HG02870 (cell line): ENCODE measurements around the gene KRTAP5-8.
"Not testable (repeated sequence)": the region's sequence is repeated elsewhere in the genome, so short reads cannot be mapped to it uniquely, and the experiment has no call there.

Experiments used
- ATAC-seq: cut with Tn5 transposase; IDR thresholded peaks from one replicate; pipeline ENCODE4 v1.9.1; 2021; ENCODE audit warnings: mild to moderate bottlenecking, moderate library complexity; ENCODE audit not compliant: unreplicated experiment

The KRTAP5-8 gene

DNA sequence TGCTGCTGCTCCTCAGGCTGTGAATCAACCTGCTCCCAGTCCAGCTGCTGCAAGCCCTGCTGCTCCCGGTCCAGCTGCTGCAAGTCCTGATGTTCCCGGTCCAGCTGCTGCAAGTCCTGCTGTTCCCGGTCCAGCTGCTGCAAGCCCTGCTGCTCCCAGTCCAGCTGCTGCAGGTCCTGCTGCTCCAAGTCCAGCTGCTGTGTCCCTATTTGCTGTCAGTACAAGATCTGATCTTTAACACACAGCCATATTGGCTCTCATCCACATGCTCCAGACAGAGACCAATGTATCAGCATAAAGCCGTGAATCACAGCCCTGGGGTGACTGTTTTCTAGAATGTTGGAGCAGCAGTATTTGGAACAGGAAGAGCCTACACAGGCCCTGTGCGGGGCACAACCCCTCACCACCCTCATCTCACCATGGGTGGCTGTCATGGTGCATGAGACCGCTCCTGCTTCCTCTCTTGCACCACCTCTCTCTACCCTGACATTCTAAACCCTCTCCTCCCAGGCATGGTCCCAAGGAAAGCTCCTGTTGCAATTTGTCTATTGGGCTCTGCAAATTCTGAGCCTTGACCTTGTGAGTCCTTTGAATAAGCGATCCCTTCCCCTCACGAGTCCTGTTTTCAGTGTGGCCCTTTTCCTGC is 31.0 kb downstream of the KRTAP5-8 start:
- ATAC-seq, result no peak

DNA sequence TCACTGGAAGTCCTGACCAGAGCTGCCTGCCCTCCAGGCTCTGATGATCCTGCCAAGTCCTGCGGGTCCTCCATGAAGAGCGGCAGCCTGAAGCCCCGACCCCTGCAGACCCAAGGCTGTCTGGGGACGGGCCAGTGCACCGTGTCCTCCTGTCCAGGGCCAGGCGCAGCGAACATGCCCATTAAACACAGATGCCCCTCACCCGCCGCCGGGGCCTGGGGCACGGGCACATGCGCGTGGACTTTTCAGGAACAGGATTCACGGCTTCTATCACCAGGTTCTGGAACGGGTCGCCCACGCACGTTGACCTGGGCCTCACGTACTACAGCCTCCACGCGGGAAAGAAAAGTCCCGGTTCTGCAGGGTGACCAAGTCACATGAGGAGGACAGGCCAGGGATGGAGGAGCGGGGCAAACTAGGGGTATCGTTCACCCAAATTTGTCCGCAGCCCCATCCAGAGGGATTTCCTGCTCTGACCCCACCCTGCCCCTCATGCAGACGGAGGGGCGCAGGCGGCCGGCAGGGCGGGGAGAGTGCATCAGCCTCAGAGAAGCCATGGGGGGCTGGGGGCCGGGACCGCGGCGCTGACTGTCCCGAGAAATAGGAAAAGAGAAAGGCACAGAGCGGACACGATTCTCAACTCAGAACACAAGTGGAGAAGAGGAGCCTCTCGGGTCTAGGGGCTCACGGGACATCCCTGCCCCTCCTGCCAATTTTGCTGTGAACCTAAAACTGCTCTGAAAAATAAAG is 33.5 kb downstream of the KRTAP5-8 start:
- not testable (repeated sequence) for ATAC-seq

DNA sequence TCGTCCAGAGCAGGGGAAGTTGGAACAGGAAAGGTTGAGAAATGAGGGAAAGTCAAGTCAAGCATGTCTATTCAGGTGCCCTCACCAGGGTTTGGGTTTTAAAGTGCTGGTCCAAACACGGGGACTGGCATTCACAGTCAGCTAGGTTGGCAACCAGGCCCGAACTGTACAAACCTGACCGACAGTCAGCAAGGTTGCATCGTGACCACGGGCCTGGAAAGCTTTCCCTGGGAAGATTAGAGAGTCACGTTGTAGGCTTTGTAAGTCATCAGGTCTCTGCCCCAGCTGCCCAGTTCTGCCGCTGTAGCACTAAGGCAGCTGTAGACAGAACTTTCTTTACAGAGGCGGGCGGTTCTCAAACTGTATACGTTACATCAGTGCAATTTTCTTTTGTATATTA is 35.0 kb downstream of the KRTAP5-8 start:
- ATAC-seq, result no peak

- no peak for ATAC-seq
These were observed 36.6 kb downstream of the KRTAP5-8 start for GRCh38 chr11:71574418-71574817.

GRCh38 chr11:71575723-71576424 is 38.0 kb downstream of the KRTAP5-8 start:
- ATAC-seq, result no peak

DNA sequence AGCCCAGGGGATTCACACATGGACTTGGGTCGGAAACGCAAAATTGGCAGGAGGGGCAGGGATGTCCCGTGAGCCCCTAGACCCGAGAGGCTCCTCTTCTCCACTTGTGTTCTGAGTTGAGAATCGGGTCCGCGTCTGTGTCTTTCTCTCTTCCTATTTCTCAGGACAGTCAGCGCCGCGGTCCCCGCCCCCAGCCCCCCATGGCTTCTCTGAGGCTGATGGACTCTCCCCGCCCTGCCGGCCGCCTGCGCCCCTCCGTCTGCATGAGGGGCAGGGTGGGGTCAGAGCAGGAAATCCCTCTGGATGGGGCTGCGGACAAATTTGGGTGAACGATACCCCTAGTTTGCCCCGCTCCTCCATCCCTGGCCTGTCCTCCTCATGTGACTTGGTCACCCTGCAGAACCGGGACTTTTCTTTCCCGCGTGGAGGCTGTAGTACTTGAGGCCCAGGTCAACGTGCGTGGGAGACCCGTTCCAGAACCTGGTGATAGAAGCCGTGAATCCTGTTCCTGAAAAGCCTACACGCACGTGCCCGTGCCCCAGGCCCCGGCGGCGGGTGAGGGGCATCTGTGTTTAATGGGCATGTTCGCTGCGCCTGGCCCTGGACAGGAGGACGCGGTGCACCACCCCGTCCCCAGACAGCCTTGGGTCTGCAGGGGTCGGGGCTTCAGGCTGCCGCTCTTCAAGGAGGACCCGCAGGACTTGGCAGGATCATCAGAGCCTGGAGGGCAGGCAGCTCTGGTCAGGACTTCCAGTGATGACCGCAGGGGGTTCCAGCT is 39.1 kb downstream of the KRTAP5-8 start:
- ATAC-seq, result not testable (repeated sequence)

DNA sequence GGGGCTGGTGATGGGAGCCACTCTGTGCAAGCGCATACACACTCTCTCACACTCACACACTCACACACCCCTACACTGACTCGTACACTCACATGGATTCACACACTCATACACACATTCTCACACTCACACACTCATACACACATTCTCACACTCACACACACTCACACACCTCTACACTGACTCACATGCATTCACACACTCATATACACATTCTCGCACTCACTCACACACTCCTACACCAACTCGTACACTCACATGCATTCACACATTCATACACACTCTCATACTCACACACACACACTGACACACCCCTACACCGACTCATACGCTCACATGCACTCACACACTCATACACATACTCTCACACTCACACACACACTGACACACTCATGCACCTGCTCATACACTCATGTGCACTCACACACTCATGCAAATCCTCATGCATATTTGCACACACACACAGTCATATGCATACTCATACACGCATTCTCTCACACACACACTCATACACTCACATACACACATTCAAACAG is 39.7 kb downstream of the KRTAP5-8 start:
- ATAC-seq, result no peak

- ATAC-seq, result not testable (repeated sequence)
These were observed 41.7 kb downstream of the KRTAP5-8 start for GRCh38 chr11:71579513-71579912.

GRCh38 chr11:71580057-71581003 is 42.5 kb downstream of the KRTAP5-8 start:
- no peak for ATAC-seq

- no peak for ATAC-seq
These were observed 44.0 kb downstream of the KRTAP5-8 start for GRCh38 chr11:71581826-71582225.

GRCh38 chr11:71582309-71582895 is 44.6 kb downstream of the KRTAP5-8 start, which contains the start of gene KRTAP5-11:
TSS of gene KRTAP5-11 (minus strand) at chr11:71582875. CDS start at chr11:71582837, 38 bp downstream.
- ATAC-seq, result no peak

- not testable (repeated sequence) for ATAC-seq
These were observed 45.1 kb downstream of the KRTAP5-8 start for GRCh38 chr11:71582969-71583368.

DNA sequence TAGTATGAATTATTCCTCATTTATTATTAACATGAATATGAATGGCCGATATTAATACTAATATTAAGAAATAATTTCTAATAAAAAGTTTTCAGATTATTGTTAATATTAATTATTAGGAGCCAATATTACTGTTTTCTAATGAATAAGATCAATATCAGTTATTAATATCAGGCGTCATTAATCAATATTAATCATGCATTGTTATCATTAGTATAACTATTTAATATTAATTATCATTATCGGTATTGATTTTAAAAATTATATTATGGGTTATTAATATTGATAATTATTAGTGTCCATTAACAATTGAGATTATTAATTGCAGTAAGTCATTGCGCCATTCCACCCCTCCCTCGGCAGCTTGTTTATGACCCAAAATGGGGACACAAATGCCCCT is 47.8 kb downstream of the KRTAP5-8 start:
- not testable (repeated sequence) for ATAC-seq

GRCh38 chr11:71588314-71588713 is 50.5 kb downstream of the KRTAP5-8 start:
- not testable (repeated sequence) for ATAC-seq
